ENCODE results near the gene GOLGA1.

The GOLGA1 gene

DNA sequence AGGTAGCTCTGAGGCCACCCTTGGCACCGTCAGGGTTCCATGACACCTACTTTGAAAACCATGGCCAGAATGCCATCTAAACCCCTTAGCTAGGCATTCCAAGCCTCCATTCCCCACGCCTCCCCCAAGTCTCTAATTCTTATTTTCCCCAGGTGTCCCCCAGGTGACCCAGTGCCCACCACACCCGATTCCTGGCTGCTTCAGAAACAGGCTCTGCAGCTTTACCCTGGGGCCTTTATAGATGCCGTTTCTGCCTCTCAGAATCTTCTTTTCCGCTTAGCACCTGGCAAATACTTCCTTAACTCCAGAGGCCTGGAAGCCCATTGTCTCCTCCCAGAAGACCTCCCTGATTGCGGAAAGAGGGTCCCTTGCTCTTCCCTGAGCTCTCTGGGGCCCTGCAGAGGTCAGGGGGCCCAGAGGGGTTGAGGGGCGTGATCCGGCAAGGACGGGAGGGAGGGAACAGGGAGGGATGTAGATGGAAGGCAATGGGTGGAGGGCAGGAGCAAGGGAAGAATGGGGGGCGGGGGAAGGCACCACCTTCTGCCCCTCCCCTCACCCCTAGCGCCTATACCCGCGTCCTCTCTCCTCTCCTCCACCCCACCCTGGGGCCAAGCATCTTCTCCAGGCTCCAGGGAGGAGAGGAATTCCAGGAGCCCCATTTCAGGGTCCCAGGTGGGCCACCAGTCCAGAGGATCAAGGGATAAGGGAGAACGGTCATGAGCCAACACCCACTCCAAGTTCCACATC is 99.6 kb downstream of the GOLGA1 start:
- TF ChIP-seq POLR2AphosphoS5 (IDR thresholded peaks at IDR 0.05; ENCODE audit: low read depth, low read length) (no peak), TAF1 (IDR thresholded peaks at IDR 0.05; ENCODE audit: borderline replicate concordance, insufficient read depth, low read length) (no peak), REST (IDR thresholded peaks at IDR 0.05; ENCODE audit: insufficient read depth in 1 of 2, low read depth in 2 of 2, low read length in 2 of 2) (no peak), FOXP2 (optimal IDR thresholded peaks at IDR 0.05; ENCODE audit: borderline replicate concordance, extremely low read depth, extremely low read length, insufficient read depth) (no peak), SIN3A (IDR thresholded peaks at IDR 0.05; ENCODE audit: borderline replicate concordance, insufficient read depth, low read length) (no peak)

- no peak for TF ChIP-seq POLR2AphosphoS5 (IDR thresholded peaks at IDR 0.05; ENCODE audit: low read depth, low read length)
- TF ChIP-seq TAF1 (IDR thresholded peaks at IDR 0.05; ENCODE audit: borderline replicate concordance, insufficient read depth, low read length) = no peak
- TF ChIP-seq SIN3A (IDR thresholded peaks at IDR 0.05; ENCODE audit: borderline replicate concordance, insufficient read depth, low read length) = no peak
- no peak for TF ChIP-seq REST (IDR thresholded peaks at IDR 0.05; ENCODE audit: insufficient read depth in 1 of 2, low read depth in 2 of 2, low read length in 2 of 2)
- no peak for TF ChIP-seq FOXP2 (optimal IDR thresholded peaks at IDR 0.05; ENCODE audit: borderline replicate concordance, extremely low read depth, extremely low read length, insufficient read depth)
Measured at GRCh38 chr9:124840300-124840833, 100.5 kb downstream of the GOLGA1 start.

DNA sequence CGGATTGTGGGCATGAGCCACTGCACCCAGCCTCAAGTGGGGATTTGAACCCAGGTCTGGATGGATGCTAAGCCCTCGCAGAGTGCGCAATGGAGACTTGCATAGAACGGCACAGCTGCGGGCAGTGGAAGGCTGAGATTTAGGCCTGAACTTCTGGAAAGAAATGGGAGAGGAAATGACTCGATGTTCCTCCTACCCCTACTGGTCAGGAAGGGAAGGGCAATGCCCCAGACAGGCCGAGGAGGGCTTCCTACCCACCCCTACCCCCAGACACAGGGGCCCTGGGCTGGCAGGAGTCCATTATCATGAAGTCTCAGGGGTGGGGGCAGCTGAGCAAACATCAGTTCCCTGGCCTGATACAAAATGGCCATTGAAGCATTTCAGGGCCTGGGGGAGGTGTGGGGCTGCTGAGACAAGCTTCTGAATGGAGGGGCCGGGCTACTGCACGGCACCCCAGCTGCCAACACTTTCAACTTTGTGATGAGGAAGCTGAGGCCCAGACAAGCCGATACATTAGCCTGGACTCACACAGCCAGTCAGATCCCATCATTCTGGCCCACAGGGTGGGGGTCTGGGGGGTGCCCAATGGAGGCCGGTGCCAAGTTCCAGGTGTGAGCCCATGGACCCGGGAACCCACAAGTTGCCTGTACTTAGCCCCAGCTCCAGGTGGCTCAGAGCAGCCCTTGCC is 101.1 kb downstream of the GOLGA1 start:
- TF ChIP-seq REST (IDR thresholded peaks at IDR 0.05; ENCODE audit: insufficient read depth in 1 of 2, low read depth in 2 of 2, low read length in 2 of 2) (no peak), FOXP2 (optimal IDR thresholded peaks at IDR 0.05; ENCODE audit: borderline replicate concordance, extremely low read depth, extremely low read length, insufficient read depth) (no peak), POLR2AphosphoS5 (IDR thresholded peaks at IDR 0.05; ENCODE audit: low read depth, low read length) (no peak), SIN3A (IDR thresholded peaks at IDR 0.05; ENCODE audit: borderline replicate concordance, insufficient read depth, low read length) (no peak), TAF1 (IDR thresholded peaks at IDR 0.05; ENCODE audit: borderline replicate concordance, insufficient read depth, low read length) (no peak)

- no peak for TF ChIP-seq SIN3A (IDR thresholded peaks at IDR 0.05; ENCODE audit: borderline replicate concordance, insufficient read depth, low read length)
Measured at GRCh38 chr9:124835026-124835557, 105.8 kb downstream of the GOLGA1 start.

DNA sequence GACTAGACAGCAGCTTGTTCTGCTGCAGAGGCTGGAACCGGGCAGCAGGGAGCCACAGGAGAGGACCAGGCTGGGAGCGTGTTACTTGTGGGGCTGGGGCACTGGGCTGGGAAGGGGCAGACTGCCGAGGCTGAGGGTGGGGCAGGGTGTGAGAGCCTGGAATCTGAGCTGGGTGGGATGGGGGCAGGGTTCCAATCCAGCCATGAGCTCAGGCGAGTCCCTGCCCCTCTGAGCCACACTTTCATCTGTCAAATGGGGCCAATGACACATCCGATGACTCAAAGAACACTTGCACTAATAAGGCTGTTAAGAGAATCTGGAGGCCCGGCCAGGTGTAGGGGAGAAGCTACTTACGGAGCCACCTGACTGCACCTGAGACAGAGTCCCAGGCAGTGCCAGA is 106.3 kb downstream of the GOLGA1 start:
- TF ChIP-seq SIN3A (IDR thresholded peaks at IDR 0.05; ENCODE audit: borderline replicate concordance, insufficient read depth, low read length) (no peak), TAF1 (IDR thresholded peaks at IDR 0.05; ENCODE audit: borderline replicate concordance, insufficient read depth, low read length) (no peak), REST (IDR thresholded peaks at IDR 0.05; ENCODE audit: insufficient read depth in 1 of 2, low read depth in 2 of 2, low read length in 2 of 2) (no peak), FOXP2 (optimal IDR thresholded peaks at IDR 0.05; ENCODE audit: borderline replicate concordance, extremely low read depth, extremely low read length, insufficient read depth) (no peak), POLR2AphosphoS5 (IDR thresholded peaks at IDR 0.05; ENCODE audit: low read depth, low read length) (no peak)
